Endothelial cell of umbilical vein (primary cell): Measurements from ENCODE around the gene COPS3. TPM values are rescaled to one million over a fixed set of nuclear protein-coding genes. Genes with fewer than 3 reads are reported as not detected.

Experiments
- BruUV-seq: library from RNA; stranded (reverse); fragments of 400-500 nt; replicated peaks from 2 replicates; lab custom pipeline; 2021; lab: Mats Ljungman, UMichigan
- CTCF ChIA-PET: fragments of 300-600, 350-600 bp; sonication (Branson Sonifier 250); formaldehyde crosslinking; loops from one replicate; lab custom pipeline; 2021; ENCODE audit warnings: antibody characterized with exemption, inconsistent platforms; lab: Charles Lee
- POLR2A ChIA-PET: fragments of 300-600, 350-600 bp; sonication (Branson Sonifier 250); formaldehyde crosslinking; loops from one replicate; lab custom pipeline; 2021; ENCODE audit warnings: antibody characterized with exemption, inconsistent platforms; lab: Charles Lee
- DNase-seq: peaks from one replicate; pipeline ENCODE4 v3.0.0-alpha.2; 2011; ENCODE audit warnings: low read depth, low spot score
- FAIRE-seq: peaks from 2 replicates; lab custom pipeline; 2011; peaks lifted over from hg19 to GRCh38; lab: Jason Lieb, UNC
- H2AFZ ChIP-seq: 2 replicates; pipeline ENCODE4 v1.6.0; 2012; ENCODE audit warnings: low read depth, low read length, control low read depth, inconsistent platforms
- H3K27ac ChIP-seq: 2 replicates; pipeline ENCODE4 v1.5.1; 2011; ENCODE audit warnings: low read depth, mild to moderate bottlenecking, control low read depth, low read length, moderate library complexity; ENCODE audit not compliant: insufficient read depth
- H3K27me3 ChIP-seq, 2 experiments: 2 replicates each; pipeline versions ENCODE4 v1.6.0 to v1.6.1; 2011; ENCODE audit warnings: low read length in 2 of 2, mixed read lengths in 1 of 2; ENCODE audit not compliant: control insufficient read depth in 2 of 2, insufficient read depth in 2 of 2
- H3K36me3 ChIP-seq, 2 experiments: 2 replicates in 1 of 2; 3 replicates in 1 of 2; pipeline ENCODE4 v1.5.1; 2011; ENCODE audit warnings: low read length in 2 of 2, mild to moderate bottlenecking in 1 of 2, moderate library complexity in 1 of 2; ENCODE audit not compliant: control insufficient read depth in 2 of 2, insufficient read depth in 2 of 2; ENCODE audit errors: extremely low read depth in 1 of 2
- H3K4me1 ChIP-seq: 3 replicates; pipeline ENCODE4 v1.5.1; 2011; ENCODE audit warnings: mild to moderate bottlenecking, low read length; ENCODE audit not compliant: control insufficient read depth, insufficient read depth; ENCODE audit errors: extremely low read depth
- H3K4me2 ChIP-seq: 2 replicates; pipeline ENCODE4 v1.6.1; 2011; ENCODE audit warnings: low read length, control low read depth, mixed read lengths; ENCODE audit not compliant: insufficient read depth
- H3K4me3 ChIP-seq, 3 experiments: fragments of 200-600 bp in 1 of 3; sonication (generic), shearing (Covaris generic) in 1 of 3; replicated peaks in 1 of 3; 2 replicates each; pipeline ENCODE4 v1.5.1; 2011 to 2016; ENCODE audit warnings: control low read depth in 3 of 3, low read length in 3 of 3, mild to moderate bottlenecking in 2 of 3, inconsistent platforms in 1 of 3, low read depth in 1 of 3, moderate library complexity in 1 of 3; ENCODE audit not compliant: insufficient read depth in 1 of 3
- H3K79me2 ChIP-seq: 2 replicates; pipeline ENCODE4 v1.6.0; 2012; ENCODE audit warnings: low read length, inconsistent platforms; ENCODE audit not compliant: control insufficient read depth, insufficient read depth
- H3K9ac ChIP-seq: replicated peaks from 2 replicates; pipeline ENCODE3; 2011; ENCODE audit warnings: low read length, control low read depth; ENCODE audit not compliant: insufficient read depth; ENCODE audit errors: extremely low read depth
- H3K9me1 ChIP-seq: replicated peaks from 3 replicates; pipeline ENCODE4 v1.6.0; 2011; ENCODE audit warnings: mild to moderate bottlenecking, low read length; ENCODE audit not compliant: control insufficient read depth, insufficient read depth; ENCODE audit errors: extremely low read depth
- H3K9me3 ChIP-seq: replicated peaks from 2 replicates; pipeline ENCODE4 v1.5.1; 2012; ENCODE audit warnings: low read length, inconsistent platforms; ENCODE audit not compliant: control insufficient read depth, insufficient read depth
- H4K20me1 ChIP-seq: replicated peaks from 2 replicates; pipeline ENCODE3; 2011; ENCODE audit warnings: mild to moderate bottlenecking, low read length; ENCODE audit not compliant: control insufficient read depth, insufficient read depth; ENCODE audit errors: extremely low read depth
- CTCF ChIP-seq, 2 donors: IDR thresholded peaks; 1 replicate in 1 of 2; 2 replicates in 1 of 2; pipeline ENCODE4 v1.5.1; 2011; ENCODE audit warnings: low read length in 2 of 2, mild to moderate bottlenecking in 2 of 2, moderate library complexity in 2 of 2, control low read depth in 1 of 2, inconsistent platforms in 1 of 2, low read depth in 1 of 2; ENCODE audit not compliant: insufficient read depth in 1 of 2; ENCODE audit errors: extremely low read depth in 1 of 2
- EZH2 ChIP-seq: IDR thresholded peaks from 2 replicates; pipeline ENCODE4 v1.6.1; 2012; ENCODE audit warnings: borderline replicate concordance, low read depth, mild to moderate bottlenecking, moderate library complexity, low read length, inconsistent platforms; ENCODE audit not compliant: severe bottlenecking
- FOS ChIP-seq: IDR thresholded peaks from 2 replicates; pipeline ENCODE4 v1.6.1; 2011; ENCODE audit warnings: mild to moderate bottlenecking, low read length, moderate library complexity, borderline replicate concordance; ENCODE audit not compliant: insufficient read depth
- GATA2 ChIP-seq: IDR thresholded peaks from 2 replicates; pipeline ENCODE4 v1.7.0; 2011; ENCODE audit warnings: low read depth, mild to moderate bottlenecking, moderate library complexity, mixed read lengths, low read length; ENCODE audit not compliant: insufficient read length, insufficient read depth
- JUN ChIP-seq: IDR thresholded peaks from 2 replicates; pipeline ENCODE4 v1.6.1; 2011; ENCODE audit warnings: borderline replicate concordance, low read depth; ENCODE audit not compliant: insufficient read length, insufficient read depth
- MAX ChIP-seq: IDR thresholded peaks from 2 replicates; pipeline ENCODE4 v1.6.1; 2011; ENCODE audit not compliant: insufficient read depth, insufficient read length
- MYC ChIP-seq: IDR thresholded peaks from one replicate; pipeline ENCODE4 v1.6.1; 2011; ENCODE audit warnings: mild to moderate bottlenecking, low read depth, low read length
- POLR2A ChIP-seq: IDR thresholded peaks from 2 replicates; pipeline ENCODE4 v1.6.1; 2012; ENCODE audit warnings: low read depth, mild to moderate bottlenecking, control low read depth, low read length
- POLR2AphosphoS5 ChIP-seq: IDR thresholded peaks from 2 replicates; pipeline ENCODE4 v1.6.1; 2012; ENCODE audit warnings: low read depth, mild to moderate bottlenecking, control low read depth, low read length, moderate library complexity; ENCODE audit not compliant: insufficient read depth
- dilution Hi-C: fragments of 300-500 bp; cut with MboI; formaldehyde crosslinking; loops from one replicate; pipeline ENCODE4 v1.15.0; 2019; ENCODE audit warnings: low sequenced_read_pairs; ENCODE audit not compliant: extremely low pct_ligation_motif_present
- intact Hi-C: fragments of 100-400 bp; cut with micrococcal nuclease; formaldehyde crosslinking; loops from one replicate; pipeline ENCODE4 v1.10.0; 2022
- polyA plus RNA-seq, 4 experiments: library from polyadenylated mRNA; depleted of rRNA in 3 of 4; stranded (reverse) in 3 of 4; unstranded in 1 of 4; fragments of >200 nt; gene quantifications; 2 replicates each; pipeline versions ENCODE4 v1.2.1 to v1.2.3, GENCODE V29; 2011 to 2012; ENCODE audit warnings: missing spikeins in 1 of 4
- total RNA-seq: library from RNA; stranded (reverse); gene quantifications from 2 replicates; pipeline ENCODE4 v1.2.3, GENCODE V29; 2021

Gene COPS3
- total and polyA plus RNA-seq, 2 donors (not counting 3 experiments of a cell fraction or from before 2014, with no cell fraction given), result 54.8 to 80.9 TPM

- no peak for DNase-seq
- Histone ChIP-seq H3K27ac (no peak overlapping the region), H3K9ac (no peak overlapping the region), H3K36me3 (peaks cover 10 to 76% of the 10 kb centered on the region in 2 experiments), H3K9me3 (no peaks in the 10 kb centered on the region), H3K4me2 (no peak overlapping the region), H3K79me2 (no peaks in the 10 kb centered on the region), H3K9me1 (no peaks in the 10 kb centered on the region), H3K27me3 (no peaks in the 10 kb centered on the region), H4K20me1 (no peaks in the 10 kb centered on the region), H3K4me3 (no peak overlapping the region), H3K4me1 (no peaks in the 10 kb centered on the region), H2AFZ (no peak overlapping the region)
- CTCF ChIA-PET, result no interaction called here
- dilution Hi-C loops, result no loop called here
- TF ChIP-seq CTCF (IDR thresholded peaks at IDR 0.05; ENCODE audit: extremely low read depth in 1 of 2, insufficient read depth in 1 of 2, low read depth in 1 of 2, low read length in 2 of 2), result no peak
- no peak for TF ChIP-seq POLR2A
- TF ChIP-seq FOS, result no peak
- no peak for TF ChIP-seq EZH2
- TF ChIP-seq MYC, result no peak
- TF ChIP-seq GATA2, result no peak
- TF ChIP-seq MAX, result no peak
- TF ChIP-seq POLR2AphosphoS5, result no peak
- TF ChIP-seq JUN, result no peak
- POLR2A ChIA-PET, result no interaction called here
- intact Hi-C loops, result no loop called here
- no TSS peak for BruUV-seq
- FAIRE-seq, result no peak
These were observed 56.9 kb downstream of the COPS3 start for GRCh38 chr17:17224137-17224536.
